Measurements from ENCODE around the gene VWA3B.

- no peak for TF ChIP-seq CTCF (conservative IDR thresholded peaks at IDR 0.05; ENCODE audit: low read length)
- no peak for TF ChIP-seq EZH2phosphoT487 (IDR thresholded peaks at IDR 0.05; ENCODE audit: borderline replicate concordance)
Observed at GRCh38 chr2:98039085-98039756, 47.7 kb upstream of the VWA3B start.
